MM.1S (cell line): Measurements from ENCODE around the gene CCDC192.

Experiments
- DNase-seq: peaks from one replicate; pipeline ENCODE4 v3.0.0-alpha.2; 2015
- H2AFZ ChIP-seq: fragments of 300-600 bp; sonication (generic); 2 replicates; pipeline ENCODE4 v1.6.0; 2016; ENCODE audit warnings: antibody characterized with exemption, low read length
- H3F3A ChIP-seq: fragments of 300-600 bp; sonication (generic); 2 replicates; pipeline ENCODE4 v1.6.1; 2016; ENCODE audit warnings: mild to moderate bottlenecking, antibody characterized with exemption, low read length, moderate library complexity, mixed read lengths; ENCODE audit not compliant: insufficient read depth
- H3K27ac ChIP-seq: fragments of 300-600 bp; sonication (generic); 2 replicates; pipeline ENCODE4 v1.5.1; 2016; ENCODE audit warnings: mild to moderate bottlenecking, low read length
- H3K27me3 ChIP-seq: fragments of 300-600 bp; sonication (generic); replicated peaks from 2 replicates; pipeline ENCODE4 v1.6.0; 2016; ENCODE audit warnings: low read length; ENCODE audit not compliant: insufficient read depth
- H3K36me3 ChIP-seq: fragments of 300-600 bp; sonication (generic); replicated peaks from 2 replicates; pipeline ENCODE4 v1.6.1; 2016; ENCODE audit warnings: mild to moderate bottlenecking, low read length, mixed read lengths; ENCODE audit not compliant: insufficient read depth
- H3K4me1 ChIP-seq: fragments of 300-600 bp; sonication (generic); 2 replicates; pipeline ENCODE4 v1.6.1; 2016; ENCODE audit warnings: low read length, mixed read lengths
- H3K4me2 ChIP-seq: fragments of 300-600 bp; sonication (generic); 2 replicates; pipeline ENCODE4 v1.6.0; 2016; ENCODE audit warnings: low read depth, low read length
- H3K4me3 ChIP-seq: fragments of 300-600 bp; sonication (generic); 2 replicates; pipeline ENCODE4 v1.5.1; 2016; ENCODE audit warnings: low read length, mixed read lengths
- H3K79me2 ChIP-seq: fragments of 300-600 bp; sonication (generic); 2 replicates; pipeline ENCODE4 v1.6.1; 2016; ENCODE audit warnings: mixed run types, low read length, mixed read lengths
- H3K9ac ChIP-seq: fragments of 300-600 bp; sonication (generic); 2 replicates; pipeline ENCODE4 v1.6.1; 2016; ENCODE audit warnings: low read length, mixed read lengths
- H3K9me2 ChIP-seq: fragments of 300-600 bp; sonication (generic); replicated peaks from 2 replicates; pipeline ENCODE4 v1.6.1; 2016; ENCODE audit warnings: mild to moderate bottlenecking, low read length, mixed read lengths; ENCODE audit not compliant: insufficient read depth
- H3K9me3 ChIP-seq: fragments of 300-600 bp; sonication (generic); replicated peaks from 2 replicates; pipeline ENCODE4 v1.6.1; 2016; ENCODE audit warnings: mild to moderate bottlenecking, low read length, mixed read lengths; ENCODE audit not compliant: insufficient read depth
- H4K20me1 ChIP-seq: fragments of 300-600 bp; sonication (generic); 2 replicates; pipeline ENCODE4 v1.6.1; 2016; ENCODE audit warnings: mild to moderate bottlenecking, low read length, moderate library complexity, mixed read lengths; ENCODE audit not compliant: insufficient read depth
- EZH2 ChIP-seq: fragments of 300-600 bp; sonication (generic); optimal IDR thresholded peaks from 2 replicates; pipeline ENCODE3; 2017; ENCODE audit warnings: low read depth, mild to moderate bottlenecking, antibody characterized with exemption, low read length, mixed read lengths
- EZH2phosphoT487 ChIP-seq: fragments of 300-600 bp; sonication (generic); IDR thresholded peaks from 2 replicates; pipeline ENCODE4 v1.6.1; 2018; ENCODE audit warnings: antibody characterized with exemption, low read length
- TF ChIP-seq, protein P1 (sequence below): fragments of 300-600 bp; sonication (generic); IDR thresholded peaks from 2 replicates; pipeline ENCODE4 v1.5.1; 2016; ENCODE audit warnings: antibody characterized with exemption, low read length, mixed read lengths

CCDC192 gene

DNA sequence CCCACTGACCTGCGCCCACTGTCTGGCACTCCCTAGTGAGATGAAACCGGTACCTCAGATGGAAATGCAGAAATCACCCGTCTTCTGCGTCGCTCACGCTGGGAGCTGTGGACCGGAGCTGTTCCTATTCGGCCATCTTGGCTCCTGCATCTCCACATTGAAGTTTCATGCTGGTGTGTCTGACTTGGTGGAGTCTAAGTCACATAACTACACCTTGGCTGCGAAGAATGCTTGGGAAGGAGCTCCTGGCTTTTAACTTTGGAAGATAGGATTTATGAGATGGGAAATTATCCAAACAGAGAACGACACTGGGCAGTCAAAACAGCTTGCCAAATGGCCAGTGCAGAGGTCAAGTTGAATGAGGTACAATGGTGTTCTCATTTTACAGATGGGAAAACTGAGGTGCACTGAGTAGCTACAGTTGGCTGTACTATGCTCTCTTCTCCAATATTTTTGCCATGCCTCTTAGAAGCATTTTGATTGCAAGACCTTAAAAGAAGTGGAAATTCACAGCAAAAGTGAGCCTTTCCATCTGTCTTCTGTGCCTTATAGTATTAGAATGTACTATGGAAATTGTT lies 36.7 kb downstream of the CCDC192 start:
- H3K4me2 ChIP-seq, result no peak overlapping the region
- no peak overlapping the region for H2AFZ ChIP-seq
- H3K4me3 ChIP-seq, result no peak overlapping the region
- no peaks in the 10 kb centered on the region; the same call in 1 of the 2 replicates for H4K20me1 ChIP-seq
- no peaks in the 10 kb centered on the region for H3K79me2 ChIP-seq
- no peak for DNase-seq
- TF ChIP-seq, protein P1, sequence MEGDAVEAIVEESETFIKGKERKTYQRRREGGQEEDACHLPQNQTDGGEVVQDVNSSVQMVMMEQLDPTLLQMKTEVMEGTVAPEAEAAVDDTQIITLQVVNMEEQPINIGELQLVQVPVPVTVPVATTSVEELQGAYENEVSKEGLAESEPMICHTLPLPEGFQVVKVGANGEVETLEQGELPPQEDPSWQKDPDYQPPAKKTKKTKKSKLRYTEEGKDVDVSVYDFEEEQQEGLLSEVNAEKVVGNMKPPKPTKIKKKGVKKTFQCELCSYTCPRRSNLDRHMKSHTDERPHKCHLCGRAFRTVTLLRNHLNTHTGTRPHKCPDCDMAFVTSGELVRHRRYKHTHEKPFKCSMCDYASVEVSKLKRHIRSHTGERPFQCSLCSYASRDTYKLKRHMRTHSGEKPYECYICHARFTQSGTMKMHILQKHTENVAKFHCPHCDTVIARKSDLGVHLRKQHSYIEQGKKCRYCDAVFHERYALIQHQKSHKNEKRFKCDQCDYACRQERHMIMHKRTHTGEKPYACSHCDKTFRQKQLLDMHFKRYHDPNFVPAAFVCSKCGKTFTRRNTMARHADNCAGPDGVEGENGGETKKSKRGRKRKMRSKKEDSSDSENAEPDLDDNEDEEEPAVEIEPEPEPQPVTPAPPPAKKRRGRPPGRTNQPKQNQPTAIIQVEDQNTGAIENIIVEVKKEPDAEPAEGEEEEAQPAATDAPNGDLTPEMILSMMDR, result no peak
- TF ChIP-seq EZH2, result no peak
- no peak for TF ChIP-seq EZH2phosphoT487
- no peak overlapping the region for H3K9ac ChIP-seq
- no peaks in the 10 kb centered on the region for H3K27me3 ChIP-seq
- no peaks in the 10 kb centered on the region for H3K36me3 ChIP-seq
- H3K4me1 ChIP-seq, result no peaks in the 10 kb centered on the region
- no peaks in the 10 kb centered on the region for H3K9me3 ChIP-seq
- no peaks in the 10 kb centered on the region for H3K9me2 ChIP-seq
- no peaks in the 10 kb centered on the region for H3F3A ChIP-seq
- H3K27ac ChIP-seq, result no peak overlapping the region

DNA sequence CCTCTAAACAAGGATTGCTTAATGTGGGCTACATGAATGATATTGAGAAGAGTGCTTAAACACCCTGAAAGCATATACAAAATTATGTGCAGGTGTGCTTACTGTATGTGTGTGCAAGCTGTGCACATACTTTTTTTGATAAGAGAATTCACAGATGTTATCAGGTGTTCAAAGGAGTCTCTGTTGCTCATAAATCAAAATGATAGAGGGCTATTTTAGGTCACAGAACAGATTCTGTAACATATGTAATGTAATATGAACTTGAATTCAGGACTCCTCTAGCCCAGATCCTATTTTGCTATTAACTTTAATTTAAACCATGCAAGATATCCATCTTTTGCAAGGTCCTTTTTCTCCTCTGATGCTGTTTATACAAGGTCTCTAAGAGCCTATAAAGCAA lies 38.2 kb downstream of the CCDC192 start:
- Histone ChIP-seq H3K9ac (no peak overlapping the region), H3K27ac (no peak overlapping the region), H3K27me3 (no peaks in the 10 kb centered on the region), H3F3A (no peaks in the 10 kb centered on the region), H2AFZ (no peak overlapping the region), H3K4me2 (no peak overlapping the region), H3K4me3 (no peak overlapping the region), H3K79me2 (no peaks in the 10 kb centered on the region), H3K9me2 (no peaks in the 10 kb centered on the region), H3K36me3 (no peaks in the 10 kb centered on the region), H4K20me1 (no peaks in the 10 kb centered on the region; the same call in 1 of the 2 replicates), H3K9me3 (no peaks in the 10 kb centered on the region), H3K4me1 (no peaks in the 10 kb centered on the region)
- TF ChIP-seq EZH2 (no peak), EZH2phosphoT487 (no peak)
- TF ChIP-seq, protein P1, result no peak
- DNase-seq, result no peak

DNA sequence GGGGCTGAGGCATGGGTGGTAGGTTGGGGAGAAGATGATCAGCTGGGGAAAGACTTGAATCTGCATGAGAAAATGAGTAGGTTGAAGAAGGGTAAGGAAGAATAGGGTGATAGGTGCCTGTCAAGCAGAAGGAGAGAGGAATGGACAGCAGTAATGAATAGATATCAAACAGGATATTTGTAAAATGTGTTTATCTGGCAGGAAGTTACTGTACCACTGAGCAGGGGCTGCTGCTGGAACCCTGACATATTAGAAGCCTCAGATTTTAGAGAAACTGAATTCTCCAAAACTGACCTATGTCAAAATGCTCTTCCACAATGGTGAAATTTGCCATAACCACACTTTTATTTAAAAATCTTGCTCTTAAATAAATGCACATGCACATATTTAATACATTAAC lies 41.0 kb downstream of the CCDC192 start:
- no peaks in the 10 kb centered on the region for H3K79me2 ChIP-seq
- no peak overlapping the region for H3K27ac ChIP-seq
- H3K9me3 ChIP-seq, result no peaks in the 10 kb centered on the region
- no peak overlapping the region for H3K4me3 ChIP-seq
- no peak for TF ChIP-seq EZH2
- no peak for TF ChIP-seq EZH2phosphoT487
- TF ChIP-seq, protein P1, result no peak
- H3K4me2 ChIP-seq, result no peak overlapping the region
- no peak overlapping the region for H2AFZ ChIP-seq
- DNase-seq, result no peak
- no peaks in the 10 kb centered on the region for H3K36me3 ChIP-seq
- H3K9ac ChIP-seq, result no peak overlapping the region
- H3K27me3 ChIP-seq, result no peaks in the 10 kb centered on the region
- H3K9me2 ChIP-seq, result no peaks in the 10 kb centered on the region
- no peaks in the 10 kb centered on the region; the same call in 1 of the 2 replicates for H4K20me1 ChIP-seq
- H3K4me1 ChIP-seq, result no peaks in the 10 kb centered on the region
- no peaks in the 10 kb centered on the region for H3F3A ChIP-seq
